C4-2B (cell line): Measurements from ENCODE around the gene PTOV1.

ENCODE experiments used
- ZFX ChIP-seq: fragments of 450-650 bp; IDR thresholded peaks from 2 replicates; pipeline ENCODE4 v1.6.1; 2017
- TF ChIP-seq, protein P1 (sequence below): fragments of 450-650 bp; conservative IDR thresholded peaks from 2 replicates; pipeline ENCODE4 v1.5.1; 2017; ENCODE audit warnings: mild to moderate bottlenecking

DNA sequence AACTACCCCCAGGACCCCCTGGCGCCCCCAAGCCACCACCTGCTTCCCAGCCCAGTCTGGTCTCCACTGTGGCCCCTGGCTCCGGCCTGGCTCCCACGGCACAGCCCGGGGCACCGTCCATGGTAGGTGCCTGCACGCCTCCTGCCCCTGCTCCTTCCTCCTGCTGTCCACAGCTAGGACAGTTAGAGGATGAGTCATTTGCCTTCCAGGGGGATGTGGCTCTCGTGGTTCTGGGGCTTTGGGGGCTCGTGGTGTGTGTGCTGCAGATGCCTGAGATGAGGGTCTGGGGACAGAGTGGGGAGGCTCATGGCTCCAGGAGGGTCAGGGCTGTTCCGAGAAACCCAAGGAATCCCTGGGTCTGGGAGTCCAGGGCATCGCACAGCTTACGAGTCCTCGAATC is 20.2 kb upstream of the PTOV1 start:
- TF ChIP-seq, protein P1, sequence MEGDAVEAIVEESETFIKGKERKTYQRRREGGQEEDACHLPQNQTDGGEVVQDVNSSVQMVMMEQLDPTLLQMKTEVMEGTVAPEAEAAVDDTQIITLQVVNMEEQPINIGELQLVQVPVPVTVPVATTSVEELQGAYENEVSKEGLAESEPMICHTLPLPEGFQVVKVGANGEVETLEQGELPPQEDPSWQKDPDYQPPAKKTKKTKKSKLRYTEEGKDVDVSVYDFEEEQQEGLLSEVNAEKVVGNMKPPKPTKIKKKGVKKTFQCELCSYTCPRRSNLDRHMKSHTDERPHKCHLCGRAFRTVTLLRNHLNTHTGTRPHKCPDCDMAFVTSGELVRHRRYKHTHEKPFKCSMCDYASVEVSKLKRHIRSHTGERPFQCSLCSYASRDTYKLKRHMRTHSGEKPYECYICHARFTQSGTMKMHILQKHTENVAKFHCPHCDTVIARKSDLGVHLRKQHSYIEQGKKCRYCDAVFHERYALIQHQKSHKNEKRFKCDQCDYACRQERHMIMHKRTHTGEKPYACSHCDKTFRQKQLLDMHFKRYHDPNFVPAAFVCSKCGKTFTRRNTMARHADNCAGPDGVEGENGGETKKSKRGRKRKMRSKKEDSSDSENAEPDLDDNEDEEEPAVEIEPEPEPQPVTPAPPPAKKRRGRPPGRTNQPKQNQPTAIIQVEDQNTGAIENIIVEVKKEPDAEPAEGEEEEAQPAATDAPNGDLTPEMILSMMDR = no peak
- no peak for TF ChIP-seq ZFX
